B cell (primary cell): ENCODE measurements around the gene RFT1. TPM values are rescaled to one million over a fixed set of nuclear protein-coding genes. Genes with fewer than 3 reads are reported as not detected.

Experiments used
- ATAC-seq: fragments of 200-7000 bp; cut with Tn5 transposase; one replicate; pipeline ENCODE4 v1.10.0; 2021; ENCODE audit warnings: low read depth, mild to moderate bottlenecking, moderate number of reproducible peaks, moderate library complexity
- CTCF ChIA-PET: fragments of 350-600 bp; sonication (Branson Sonifier 250); formaldehyde crosslinking; loops from one replicate; lab custom pipeline; 2021; ENCODE audit warnings: antibody characterized with exemption, inconsistent platforms; lab: Charles Lee
- POLR2A ChIA-PET: fragments of 350-600 bp; sonication (Branson Sonifier 250); formaldehyde crosslinking; loops from one replicate; lab custom pipeline; 2021; ENCODE audit warnings: antibody characterized with exemption; lab: Charles Lee
- DNase-seq: peaks from one replicate; pipeline ENCODE4 v3.0.0; 2013
- H2AFZ ChIP-seq: 2 replicates; pipeline ENCODE4 v1.6.1; 2012; ENCODE audit warnings: mild to moderate bottlenecking, low read depth, low read length; ENCODE audit not compliant: insufficient read depth, poor library complexity, severe bottlenecking
- H3K27ac ChIP-seq, 2 donors: 1 replicate in 1 of 2; 2 replicates in 1 of 2; pipeline ENCODE4 v1.5.1; 2012 to 2013; ENCODE audit warnings: low read length in 2 of 2, mild to moderate bottlenecking in 2 of 2, moderate library complexity in 1 of 2
- H3K27me3 ChIP-seq, 4 experiments: fragments of 200-600 bp in 1 of 4; sonication (generic) in 1 of 4; replicated peaks in 1 of 4; 1 replicate in 2 of 4; 2 replicates in 2 of 4; pipeline versions ENCODE4 v1.6.1 to v1.7.0; 2013 to 2016; ENCODE audit warnings: low read length in 3 of 4, mild to moderate bottlenecking in 2 of 4, mixed read lengths in 1 of 4, moderate library complexity in 1 of 4; ENCODE audit not compliant: insufficient read depth in 4 of 4, control insufficient read depth in 3 of 4; ENCODE audit errors: control extremely low read depth in 1 of 4
- H3K36me3 ChIP-seq, 2 experiments: replicated peaks in 1 of 2; 1 replicate in 1 of 2; 2 replicates in 1 of 2; pipeline versions ENCODE4 v1.6.1 to v1.7.1; 2013; ENCODE audit warnings: low read length in 1 of 2; ENCODE audit not compliant: insufficient read depth in 2 of 2, control insufficient read depth in 1 of 2; ENCODE audit errors: control extremely low read depth in 1 of 2, extremely low read depth in 1 of 2
- H3K4me1 ChIP-seq, 2 donors: fragments of 200-600 bp in 1 of 2; sonication (generic) in 1 of 2; 1 replicate in 1 of 2; 2 replicates in 1 of 2; pipeline versions ENCODE4 v1.5.1 to v1.6.1; 2013 to 2017; ENCODE audit warnings: low read length in 2 of 2; ENCODE audit not compliant: control insufficient read depth in 2 of 2, insufficient read depth in 2 of 2
- H3K4me2 ChIP-seq: replicated peaks from 2 replicates; pipeline ENCODE3; 2012; ENCODE audit warnings: mild to moderate bottlenecking, low read depth, low read length; ENCODE audit not compliant: poor library complexity, severe bottlenecking
- H3K4me3 ChIP-seq, 5 experiments: fragments of 200-600 bp in 1 of 5; sonication (generic) in 1 of 5; 1 replicate in 3 of 5; 2 replicates in 2 of 5; pipeline versions ENCODE4 v1.5.1 to v1.7.0; 2011 to 2016; ENCODE audit warnings: low read length in 4 of 5, mild to moderate bottlenecking in 4 of 5, low read depth in 2 of 5, control low read depth in 1 of 5, moderate library complexity in 1 of 5; ENCODE audit not compliant: insufficient read depth in 1 of 5; ENCODE audit errors: control extremely low read depth in 1 of 5, extremely low read depth in 1 of 5
- H3K79me2 ChIP-seq: fragments of 200-600 bp; sonication (generic); one replicate; pipeline ENCODE4 v1.6.0; 2016; ENCODE audit warnings: low read length; ENCODE audit not compliant: control insufficient read depth, insufficient read depth
- H3K9ac ChIP-seq: fragments of 200-600 bp; sonication (generic); 2 replicates; pipeline ENCODE4 v1.6.1; 2017; ENCODE audit warnings: mild to moderate bottlenecking, low read length, moderate library complexity
- H3K9me3 ChIP-seq, 3 donors: one replicate each; pipeline versions ENCODE4 v1.6.1 to v1.7.1; 2013; ENCODE audit warnings: low read length in 2 of 3; ENCODE audit not compliant: control insufficient read depth in 2 of 3, insufficient read depth in 1 of 3; ENCODE audit errors: control extremely low read depth in 1 of 3
- H4K20me1 ChIP-seq: 2 replicates; pipeline ENCODE4 v1.6.0; 2012; ENCODE audit warnings: mild to moderate bottlenecking, low read length; ENCODE audit not compliant: insufficient read depth, control insufficient read depth, poor library complexity, severe bottlenecking
- H3K27ac Mint-ChIP-seq: one replicate; pipeline ENCODE4 v1.8.0; 2021; ENCODE audit warnings: mixed read lengths
- H3K27me3 Mint-ChIP-seq: one replicate; pipeline ENCODE4 v1.8.0; 2021; ENCODE audit warnings: mixed read lengths
- H3K4me1 Mint-ChIP-seq: one replicate; pipeline ENCODE4 v1.8.0; 2021; ENCODE audit warnings: mixed read lengths
- H3K4me3 Mint-ChIP-seq: one replicate; pipeline ENCODE4 v1.8.0; 2021; ENCODE audit warnings: mixed read lengths
- H3K9me3 Mint-ChIP-seq: one replicate; pipeline ENCODE4 v1.8.0; 2022; ENCODE audit warnings: mixed read lengths; ENCODE audit not compliant: insufficient read depth
- EZH2 ChIP-seq: IDR thresholded peaks from 2 replicates; pipeline ENCODE4 v1.6.1; 2012; ENCODE audit warnings: borderline replicate concordance, low read depth, mild to moderate bottlenecking, moderate library complexity, low read length; ENCODE audit not compliant: insufficient read depth, poor library complexity, severe bottlenecking
- WGBS: methylation state at CpG from one replicate; pipeline ENCODE4 v1.1.5; 2013; ENCODE audit warnings: missing lambda C conversion rate; ENCODE audit not compliant: insufficient coverage; 5-methylcytosine and 5-hydroxymethylcytosine counted together
- intact Hi-C: fragments of 100-400 bp; cut with micrococcal nuclease; formaldehyde crosslinking; loops from one replicate; pipeline ENCODE4 v1.10.0; 2022
- polyA plus RNA-seq: library from polyadenylated mRNA; depleted of rRNA; stranded (reverse); fragments of >200 nt; gene quantifications from 2 replicates; pipeline ENCODE4 v1.2.3, GENCODE V29; 2012
- total RNA-seq, 2 donors: library from RNA; stranded (reverse); fragments of 120-200 nt in 1 of 2; gene quantifications; 1 replicate in 1 of 2; 2 replicates in 1 of 2; pipeline versions ENCODE4 v1.2.3 to v1.2.4, GENCODE V29; 2013 to 2022
- TF ChIP-seq, protein P1 (sequence below): fragments of 200-600 bp; IDR thresholded peaks from one replicate; pipeline ENCODE4 v1.8.0; 2022; ENCODE audit warnings: antibody characterized with exemption, mild to moderate bottlenecking

RFT1 gene
- total and polyA plus RNA-seq, 2 donors (not counting 1 experiment from before 2014, with no cell fraction given), result 12.1 to 28.9 TPM

GRCh38 chr3:53161820-53162671, 31.8 kb upstream of the RFT1 start:
- Histone ChIP-seq H3K4me3 (peak overlapping the region; percentile 84 to 98 (median 88)), H3K4me1 (peaks cover 56 to 75% of the 10 kb centered on the region in 2 donors), H3K27me3 (peaks cover 0 to 2% (median under 1%) of the 10 kb centered on the region in 4 experiments), H3K9me3 (no peaks in the 10 kb centered on the region), H3K9ac (peak overlapping the region; percentile 78), H3K36me3 (peaks cover 0 to 22% of the 10 kb centered on the region in 2 experiments), H3K79me2 (peaks cover 77% of the 10 kb centered on the region), H3K4me2 (peak overlapping the region; percentile 98), H2AFZ (peak overlapping the region; percentile 2), H3K27ac (peak overlapping the region; percentile 80 to 82), H4K20me1 (peaks cover 51% of the 10 kb centered on the region)
- Mint-ChIP-seq H3K4me1 (peaks cover 65% of the 10 kb centered on the region), H3K9me3 (no peaks in the 10 kb centered on the region), H3K27ac (peak overlapping the region; percentile 92), H3K27me3 (no peaks in the 10 kb centered on the region), H3K4me3 (peak overlapping the region; percentile 94)
- no peak for TF ChIP-seq EZH2
- TF ChIP-seq, protein P1, sequence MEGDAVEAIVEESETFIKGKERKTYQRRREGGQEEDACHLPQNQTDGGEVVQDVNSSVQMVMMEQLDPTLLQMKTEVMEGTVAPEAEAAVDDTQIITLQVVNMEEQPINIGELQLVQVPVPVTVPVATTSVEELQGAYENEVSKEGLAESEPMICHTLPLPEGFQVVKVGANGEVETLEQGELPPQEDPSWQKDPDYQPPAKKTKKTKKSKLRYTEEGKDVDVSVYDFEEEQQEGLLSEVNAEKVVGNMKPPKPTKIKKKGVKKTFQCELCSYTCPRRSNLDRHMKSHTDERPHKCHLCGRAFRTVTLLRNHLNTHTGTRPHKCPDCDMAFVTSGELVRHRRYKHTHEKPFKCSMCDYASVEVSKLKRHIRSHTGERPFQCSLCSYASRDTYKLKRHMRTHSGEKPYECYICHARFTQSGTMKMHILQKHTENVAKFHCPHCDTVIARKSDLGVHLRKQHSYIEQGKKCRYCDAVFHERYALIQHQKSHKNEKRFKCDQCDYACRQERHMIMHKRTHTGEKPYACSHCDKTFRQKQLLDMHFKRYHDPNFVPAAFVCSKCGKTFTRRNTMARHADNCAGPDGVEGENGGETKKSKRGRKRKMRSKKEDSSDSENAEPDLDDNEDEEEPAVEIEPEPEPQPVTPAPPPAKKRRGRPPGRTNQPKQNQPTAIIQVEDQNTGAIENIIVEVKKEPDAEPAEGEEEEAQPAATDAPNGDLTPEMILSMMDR, result no peak
- DNase-seq (peak; percentile 86), ATAC-seq (peak; percentile 31)
- intact Hi-C loops, result loop anchor here (1.0 to 10.0 kb wide), 5 partner anchors 8 to 627 kb away; partner anchors contain the start of genes NT5DC2, RFT1 and UQCC5
- ChIA-PET POLR2A (interaction anchor here (0.7 to 2.1 kb wide), 2 partner anchors 8 to 19 kb away, joined by 4 to 7 read pairs; no protein-coding TSS in a partner anchor), CTCF (interaction anchor here (0.7 to 4.6 kb wide), 3 partner anchors 28 to 51 kb away, joined by 3 to 27 read pairs (median 5); no protein-coding TSS in a partner anchor)
- 3% methylated on average over 29 of the region's 49 CpGs for WGBS
